ENCODE measurements around the gene SEPTIN8. TPM values are rescaled to one million over a fixed set of nuclear protein-coding genes. Genes with fewer than 3 reads are reported as not detected.

Gene SEPTIN8
- total and polyA plus RNA-seq, 10 of the 15 experiments (the other 5 are each of a cell fraction or from before 2014, with no cell fraction given): 6.1 to 96.1 (median 29.4) TPM

DNA sequence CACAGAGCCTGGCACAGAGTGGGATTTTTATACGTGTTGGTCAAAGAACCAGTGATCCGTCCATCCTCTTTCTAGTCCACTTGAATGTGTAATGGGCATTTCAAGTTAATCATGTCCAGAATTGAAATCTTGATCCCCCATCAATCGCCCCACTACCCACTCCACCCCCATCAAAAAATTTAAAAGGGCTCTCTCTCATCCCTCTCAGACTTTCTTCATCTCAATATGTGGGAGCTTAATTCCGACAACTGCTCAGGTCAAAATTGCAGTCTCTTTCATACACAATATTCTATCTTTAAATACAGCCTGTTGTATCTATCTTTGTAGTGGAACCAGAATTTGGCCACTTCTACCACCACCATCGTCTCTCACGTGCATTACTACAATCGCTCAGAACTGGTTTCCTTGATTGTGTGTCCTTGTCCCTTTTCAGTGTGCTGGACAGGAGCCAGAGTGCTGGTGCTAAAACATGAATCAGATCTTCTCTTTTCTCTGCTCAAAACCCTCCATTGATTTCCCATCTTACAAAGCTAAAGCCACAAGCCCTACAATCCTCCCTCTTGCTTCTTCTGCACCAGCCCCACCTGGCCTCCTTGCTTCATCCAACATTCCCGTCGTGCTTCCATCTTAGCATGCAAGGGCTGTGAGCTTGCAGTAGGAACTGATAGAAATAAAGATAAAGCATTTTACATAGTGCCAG is 38.9 kb downstream of the SEPTIN8 start:
- Histone ChIP-seq H3K9ac (ENCODE audit: control insufficient read depth, insufficient read depth, low read length) (no peak overlapping the region), H3K27me3 (replicated peaks in 1 of 2; ENCODE audit: control insufficient read depth in 2 of 2, insufficient read depth in 2 of 2, low read length in 1 of 2) (no peaks in the 10 kb centered on the region), H3K9me3 (replicated peaks; ENCODE audit: control insufficient read depth, insufficient read depth, low read length) (no peaks in the 10 kb centered on the region; the same call in 2 of the 3 replicates), H3K4me1 (ENCODE audit: control insufficient read depth, insufficient read depth, low read length) (no peaks in the 10 kb centered on the region), H3K79me2 (ENCODE audit: control insufficient read depth, insufficient read depth, low read length) (peaks cover 13% of the 10 kb centered on the region), H3K27ac (ENCODE audit: control insufficient read depth, insufficient read depth) (no peak overlapping the region), H4K20me1 (ENCODE audit: control insufficient read depth, insufficient read depth) (no peaks in the 10 kb centered on the region), H3K4me3 (peak overlapping the region; percentile 30; the same call in 1 of the 2 replicates), H3K4me2 (ENCODE audit: control insufficient read depth, insufficient read depth) (peak overlapping the region; percentile 66), H2AFZ (ENCODE audit: control insufficient read depth, low read depth, low read length) (peak overlapping the region; percentile 86), H3K36me3 (ENCODE audit: control insufficient read depth in 2 of 2, insufficient read depth in 2 of 2, low read length in 1 of 2) (no peaks in the 10 kb centered on the region)
- BruUV-seq (replicated peaks): TSS peak; percentile 81
- ChIA-PET RAD21 (ENCODE audit: unreplicated experiment) (interaction anchor here (0.8 to 4.2 kb wide), 23 partner anchors 9 to 233 kb away, joined by 3 to 34 read pairs (median 3); partner anchors contain the start of genes CCNI2, IL4 and SOWAHA), POLR2A (interaction anchor here (0.6 to 3.0 kb wide), 15 partner anchors 9 to 179 kb away, joined by 3 to 21 read pairs (median 4); partner anchors contain the start of genes CCNI2 and GDF9), CTCF (interaction anchor here (0.7 to 3.9 kb wide), 9 partner anchors 9 to 212 kb away, joined by 3 to 23 read pairs (median 10); partner anchors contain the start of gene CCNI2), SMC1A (ENCODE audit: uncharacterized antibody, unreplicated experiment) (interaction anchor here (0.7 to 6.1 kb wide), 19 partner anchors 9 to 97 kb away, joined by 3 to 52 read pairs (median 5); partner anchors contain the start of genes CCNI2 and IL4)
- no peak for FAIRE-seq
- in situ Hi-C loops (cut with MboI): no loop called here
- ATAC-seq: no peak
- 67% methylated on average over 9 of the region's 9 CpGs for WGBS (ENCODE audit: insufficient coverage, insufficient replicate concordance, low lambda C conversion rate, missing lambda C conversion rate)
- TF ChIP-seq POU2F2 (IDR thresholded peaks at IDR 0.05; ENCODE audit: borderline replicate concordance, low read depth, low read length) (no peak), SMC3 (IDR thresholded peaks at IDR 0.05; ENCODE audit: borderline replicate concordance, low read length) (no peak), YY1 (IDR thresholded peaks at IDR 0.05; ENCODE audit: low read depth, low read length) (no peak), RAD21 (IDR thresholded peaks at IDR 0.05; ENCODE audit: insufficient read depth, low read depth, low read length) (no peak), BMI1 (IDR thresholded peaks at IDR 0.05; ENCODE audit: borderline replicate concordance) (no peak), CREM (IDR thresholded peaks at IDR 0.05; ENCODE audit: low read depth) (no peak), ZNF207 (IDR thresholded peaks at IDR 0.05; ENCODE audit: borderline replicate concordance) (no peak), MEF2A (IDR thresholded peaks at IDR 0.05; ENCODE audit: insufficient read depth, low read depth, low read length) (no peak), DPF2 (IDR thresholded peaks at IDR 0.05) (no peak), NBN (IDR thresholded peaks at IDR 0.05) (no peak), MEF2B (IDR thresholded peaks at IDR 0.05; ENCODE audit: partially characterized antibody, poor library complexity, severe bottlenecking) (no peak), NFXL1 (IDR thresholded peaks at IDR 0.05; ENCODE audit: borderline replicate concordance) (no peak), CBX3 (IDR thresholded peaks at IDR 0.05; ENCODE audit: borderline replicate concordance, low read depth) (no peak), POLR2AphosphoS5 (IDR thresholded peaks at IDR 0.05; ENCODE audit: low read length) (no peak), CREB1 (IDR thresholded peaks at IDR 0.05; ENCODE audit: low read depth) (no peak)
- TF ChIP-seq, protein P1, sequence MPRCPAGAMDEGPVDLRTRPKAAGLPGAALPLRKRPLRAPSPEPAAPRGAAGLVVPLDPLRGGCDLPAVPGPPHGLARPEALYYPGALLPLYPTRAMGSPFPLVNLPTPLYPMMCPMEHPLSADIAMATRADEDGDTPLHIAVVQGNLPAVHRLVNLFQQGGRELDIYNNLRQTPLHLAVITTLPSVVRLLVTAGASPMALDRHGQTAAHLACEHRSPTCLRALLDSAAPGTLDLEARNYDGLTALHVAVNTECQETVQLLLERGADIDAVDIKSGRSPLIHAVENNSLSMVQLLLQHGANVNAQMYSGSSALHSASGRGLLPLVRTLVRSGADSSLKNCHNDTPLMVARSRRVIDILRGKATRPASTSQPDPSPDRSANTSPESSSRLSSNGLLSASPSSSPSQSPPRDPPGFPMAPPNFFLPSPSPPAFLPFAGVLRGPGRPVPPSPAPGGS (IDR thresholded peaks at IDR 0.05; ENCODE audit: borderline replicate concordance, insufficient read depth, low read depth, low read length, poor library complexity, severe bottlenecking): no peak
- TF ChIP-seq, protein P2, sequence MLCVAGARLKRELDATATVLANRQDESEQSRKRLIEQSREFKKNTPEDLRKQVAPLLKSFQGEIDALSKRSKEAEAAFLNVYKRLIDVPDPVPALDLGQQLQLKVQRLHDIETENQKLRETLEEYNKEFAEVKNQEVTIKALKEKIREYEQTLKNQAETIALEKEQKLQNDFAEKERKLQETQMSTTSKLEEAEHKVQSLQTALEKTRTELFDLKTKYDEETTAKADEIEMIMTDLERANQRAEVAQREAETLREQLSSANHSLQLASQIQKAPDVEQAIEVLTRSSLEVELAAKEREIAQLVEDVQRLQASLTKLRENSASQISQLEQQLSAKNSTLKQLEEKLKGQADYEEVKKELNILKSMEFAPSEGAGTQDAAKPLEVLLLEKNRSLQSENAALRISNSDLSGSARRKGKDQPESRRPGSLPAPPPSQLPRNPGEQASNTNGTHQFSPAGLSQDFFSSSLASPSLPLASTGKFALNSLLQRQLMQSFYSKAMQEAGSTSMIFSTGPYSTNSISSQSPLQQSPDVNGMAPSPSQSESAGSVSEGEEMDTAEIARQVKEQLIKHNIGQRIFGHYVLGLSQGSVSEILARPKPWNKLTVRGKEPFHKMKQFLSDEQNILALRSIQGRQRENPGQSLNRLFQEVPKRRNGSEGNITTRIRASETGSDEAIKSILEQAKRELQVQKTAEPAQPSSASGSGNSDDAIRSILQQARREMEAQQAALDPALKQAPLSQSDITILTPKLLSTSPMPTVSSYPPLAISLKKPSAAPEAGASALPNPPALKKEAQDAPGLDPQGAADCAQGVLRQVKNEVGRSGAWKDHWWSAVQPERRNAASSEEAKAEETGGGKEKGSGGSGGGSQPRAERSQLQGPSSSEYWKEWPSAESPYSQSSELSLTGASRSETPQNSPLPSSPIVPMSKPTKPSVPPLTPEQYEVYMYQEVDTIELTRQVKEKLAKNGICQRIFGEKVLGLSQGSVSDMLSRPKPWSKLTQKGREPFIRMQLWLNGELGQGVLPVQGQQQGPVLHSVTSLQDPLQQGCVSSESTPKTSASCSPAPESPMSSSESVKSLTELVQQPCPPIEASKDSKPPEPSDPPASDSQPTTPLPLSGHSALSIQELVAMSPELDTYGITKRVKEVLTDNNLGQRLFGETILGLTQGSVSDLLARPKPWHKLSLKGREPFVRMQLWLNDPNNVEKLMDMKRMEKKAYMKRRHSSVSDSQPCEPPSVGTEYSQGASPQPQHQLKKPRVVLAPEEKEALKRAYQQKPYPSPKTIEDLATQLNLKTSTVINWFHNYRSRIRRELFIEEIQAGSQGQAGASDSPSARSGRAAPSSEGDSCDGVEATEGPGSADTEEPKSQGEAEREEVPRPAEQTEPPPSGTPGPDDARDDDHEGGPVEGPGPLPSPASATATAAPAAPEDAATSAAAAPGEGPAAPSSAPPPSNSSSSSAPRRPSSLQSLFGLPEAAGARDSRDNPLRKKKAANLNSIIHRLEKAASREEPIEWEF (IDR thresholded peaks at IDR 0.05; ENCODE audit: insufficient replicate concordance, low read depth, low read length): no peak
- DNase-seq (ENCODE audit: low read depth, low spot score): no peak
- intact Hi-C loops (cut with micrococcal nuclease; ENCODE audit: unreplicated experiment): loop anchor here (2.0 to 5.0 kb wide), 3 partner anchors 75 to 211 kb away; no protein-coding TSS in a partner anchor

Measured in GM12878 (cell line).